HG02571 (cell line): ENCODE results near the gene ORC5.
"Not testable (repeated sequence)": the region's sequence is repeated elsewhere in the genome, so short reads cannot be mapped to it uniquely, and the experiment has no call there.

Experiments used
- ATAC-seq: cut with Tn5 transposase; IDR thresholded peaks from one replicate; pipeline ENCODE4 v1.9.1; 2021; ENCODE audit warnings: mild to moderate bottlenecking, moderate library complexity; ENCODE audit not compliant: unreplicated experiment

ORC5 gene

DNA sequence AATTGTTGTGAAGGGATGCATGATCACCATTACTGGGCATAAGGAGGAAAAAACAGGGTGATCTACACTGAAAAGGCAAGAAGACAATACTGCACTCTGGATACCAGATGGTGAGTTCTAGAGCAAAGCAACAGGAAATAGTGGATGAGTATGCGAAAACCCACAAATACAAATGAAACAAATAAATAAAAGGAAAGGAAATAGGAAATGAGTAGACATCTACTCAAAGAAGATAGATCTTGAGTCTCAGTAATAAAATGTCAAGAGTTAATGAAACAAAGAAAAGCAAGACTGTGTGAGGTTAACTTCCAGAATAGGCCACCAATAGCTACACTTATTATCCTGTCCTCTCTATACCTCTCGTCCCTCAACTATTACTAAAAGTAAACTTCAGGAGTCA lies 11.7 kb downstream of the ORC5 start:
- no peak for ATAC-seq

DNA sequence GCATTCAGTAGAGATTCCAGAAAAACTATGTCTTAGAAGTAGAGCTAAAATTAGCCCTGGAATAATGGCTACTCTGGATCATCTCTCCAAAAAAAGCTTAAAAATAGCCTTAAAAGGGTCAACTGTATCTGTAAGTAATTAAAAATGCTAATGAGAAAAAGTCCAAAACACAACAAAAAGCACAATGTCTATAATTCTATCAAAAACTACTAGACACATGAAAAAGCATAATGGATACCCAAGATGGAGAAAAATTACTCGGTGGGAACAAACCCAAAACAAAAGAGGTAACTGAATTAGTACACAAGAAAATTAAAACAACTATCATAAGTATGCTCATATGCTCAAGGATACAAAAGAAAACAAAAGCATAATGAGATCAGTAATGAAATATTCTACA lies 15.4 kb downstream of the ORC5 start:
- no peak for ATAC-seq

DNA sequence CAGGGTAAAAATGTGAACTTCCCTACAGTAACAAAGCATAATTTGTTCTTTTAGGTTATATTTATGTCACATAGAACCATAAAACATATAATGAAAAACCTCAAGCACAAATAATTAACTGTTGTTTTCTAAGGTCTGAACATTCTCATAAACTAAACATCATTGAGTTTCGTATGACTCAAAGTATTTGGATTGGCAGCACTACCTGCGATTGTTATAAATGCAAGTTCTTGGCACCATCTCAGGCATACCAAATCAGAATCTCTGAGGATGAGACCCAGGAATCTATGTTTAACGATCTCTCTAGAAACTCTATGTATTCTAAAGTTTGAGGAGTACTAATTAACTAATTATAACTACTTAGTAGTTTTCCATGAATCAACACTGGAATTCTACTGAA lies 22.5 kb downstream of the ORC5 start:
- ATAC-seq: no peak

DNA sequence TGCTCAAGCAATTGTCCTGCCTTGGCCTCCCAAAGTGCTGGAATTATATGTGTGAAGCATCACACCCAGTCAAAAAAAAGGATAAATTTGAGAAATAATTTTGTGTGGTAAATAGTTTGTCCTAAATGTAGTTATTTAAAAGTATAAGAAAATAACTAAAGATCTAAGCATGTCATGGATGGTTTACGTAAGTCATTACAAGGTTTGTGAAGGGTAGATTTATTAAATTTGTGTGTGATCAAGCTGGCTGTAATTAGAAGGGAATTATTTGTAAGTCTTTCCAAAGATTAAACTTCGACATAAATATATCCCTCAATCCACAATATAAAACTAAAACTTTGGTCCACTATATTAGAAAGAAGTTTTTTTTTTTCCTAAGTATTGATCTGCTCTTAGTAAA lies 28.6 kb downstream of the ORC5 start:
- ATAC-seq: no peak

DNA sequence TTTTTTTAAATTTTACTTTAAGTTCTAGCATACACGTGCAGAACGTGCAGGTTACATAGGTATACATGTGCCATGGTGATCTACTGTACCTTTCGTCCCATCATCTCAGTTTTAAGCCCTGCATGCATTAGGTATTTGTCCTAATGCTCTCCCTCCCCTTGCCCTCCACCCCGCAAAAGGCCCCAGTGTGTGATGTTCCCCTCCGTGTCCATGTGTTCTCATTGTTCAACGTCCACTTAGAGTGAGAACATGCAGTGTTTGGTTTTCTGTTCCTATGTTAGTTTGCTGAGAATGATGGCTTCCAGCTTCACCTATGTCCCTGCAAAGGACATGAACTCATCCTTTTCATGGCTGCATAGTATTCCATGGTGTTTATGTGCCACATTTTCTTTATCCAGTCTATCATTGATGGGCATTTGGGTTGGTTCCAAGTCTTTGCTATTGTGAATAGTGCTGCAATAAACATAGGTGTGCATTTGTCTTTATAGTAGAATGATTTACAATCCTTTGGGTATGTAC lies 30.2 kb downstream of the ORC5 start:
- not testable (repeated sequence) for ATAC-seq

DNA sequence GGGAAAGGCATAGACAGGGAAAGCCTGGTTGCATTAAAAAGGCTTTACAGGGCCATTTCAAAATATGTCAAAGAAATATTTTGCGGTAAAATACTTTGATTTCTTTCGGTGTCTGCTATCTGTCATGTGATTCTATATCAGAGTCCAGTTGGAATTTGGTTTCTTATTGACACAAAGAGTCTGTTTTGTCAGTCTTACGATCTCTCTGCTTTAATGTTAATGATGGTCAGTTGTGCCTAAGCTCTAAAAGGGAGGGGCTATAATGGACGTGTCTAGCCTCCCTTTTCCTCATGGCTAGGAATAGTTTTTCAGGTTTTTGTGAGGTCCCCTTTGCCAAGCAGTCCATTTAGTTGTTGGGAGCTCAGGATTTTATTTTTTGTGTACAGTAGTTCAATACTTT lies 31.5 kb downstream of the ORC5 start:
- ATAC-seq: no peak

DNA sequence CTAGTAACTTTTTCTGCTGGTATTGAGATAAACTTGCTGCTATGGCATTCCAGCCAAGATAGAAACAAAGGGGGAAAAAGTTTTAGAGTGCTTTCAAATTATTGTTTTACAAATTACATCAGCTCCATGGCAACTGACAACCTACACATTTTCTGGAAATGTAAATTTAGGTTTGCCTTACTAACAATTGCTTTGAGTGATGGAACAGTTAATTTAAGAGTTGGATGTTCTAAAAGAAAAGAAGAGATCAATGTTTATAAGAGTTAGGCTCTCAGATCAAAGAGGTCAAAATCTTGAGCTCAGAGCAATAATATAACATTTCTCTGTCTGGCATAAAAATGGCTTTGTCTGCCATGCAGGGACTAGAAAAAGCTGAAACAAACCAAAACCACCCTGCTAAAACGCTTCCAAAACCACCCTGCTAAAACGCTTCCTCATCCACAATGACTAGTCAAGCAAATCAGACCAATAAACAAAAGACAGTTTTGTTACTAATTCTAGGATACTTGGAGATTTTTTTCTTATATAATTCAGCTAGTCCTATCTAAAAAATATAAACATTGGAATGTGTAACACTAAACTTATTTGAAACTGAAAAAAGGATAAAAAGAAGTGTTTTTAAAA lies 32.3 kb downstream of the ORC5 start:
- ATAC-seq: no peak

DNA sequence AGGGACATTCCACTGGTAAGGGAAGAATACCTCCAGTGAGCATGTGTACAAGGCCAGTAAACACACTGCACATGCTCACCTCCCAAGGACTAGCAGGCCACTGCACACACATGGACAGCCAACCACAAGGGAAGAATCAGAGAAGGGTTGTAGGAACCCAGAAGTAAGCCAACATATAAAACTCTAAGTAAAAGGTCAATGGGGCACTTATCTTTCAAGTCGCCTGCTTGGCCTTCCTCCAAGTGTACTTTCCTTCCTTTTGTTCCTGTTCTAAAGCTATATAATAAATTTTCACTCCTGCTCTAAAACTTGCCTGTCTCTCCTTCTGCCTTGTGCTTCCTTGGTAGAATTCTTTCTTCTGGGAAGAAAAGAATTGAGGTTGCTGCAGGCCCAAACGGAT lies 33.0 kb downstream of the ORC5 start:
- ATAC-seq: no peak

DNA sequence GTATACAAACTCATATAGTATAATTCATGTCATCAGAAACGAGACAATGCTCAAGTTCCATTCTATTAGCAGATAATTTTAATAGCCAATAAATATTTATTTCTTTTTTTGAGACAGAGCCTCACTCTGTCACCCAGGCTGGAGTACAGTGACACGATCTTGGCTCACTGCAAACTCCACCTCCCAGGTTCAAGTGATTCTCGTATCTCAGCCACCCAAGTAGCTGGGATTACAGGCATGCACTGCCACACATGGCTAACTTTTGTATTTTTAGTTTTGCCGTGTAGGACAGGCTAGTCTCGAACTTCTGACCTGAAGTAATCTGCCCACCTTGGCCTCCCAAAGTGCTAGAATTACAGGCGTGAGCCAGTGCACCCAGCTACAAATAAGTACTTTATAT lies 45.7 kb downstream of the ORC5 start:
- ATAC-seq: no peak

DNA sequence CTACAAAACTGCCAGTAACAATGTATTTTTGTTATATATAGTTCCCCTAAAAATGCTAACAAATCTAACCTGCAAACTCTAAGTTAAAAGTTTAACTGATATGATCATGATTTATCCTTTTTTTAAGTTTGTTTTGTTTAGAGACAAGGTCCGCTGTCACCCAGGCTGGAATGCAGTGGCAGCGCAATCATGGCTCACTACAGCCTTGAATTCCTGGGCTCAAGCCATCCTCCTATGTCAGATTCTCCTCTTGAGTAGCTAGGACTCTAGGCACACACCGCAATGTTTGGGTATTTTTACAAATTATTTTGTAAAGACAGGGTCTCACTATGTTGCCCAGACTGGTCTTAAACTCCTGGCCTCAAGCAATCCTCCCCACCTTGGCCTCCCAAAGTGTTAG lies 46.6 kb downstream of the ORC5 start:
- no peak for ATAC-seq

DNA sequence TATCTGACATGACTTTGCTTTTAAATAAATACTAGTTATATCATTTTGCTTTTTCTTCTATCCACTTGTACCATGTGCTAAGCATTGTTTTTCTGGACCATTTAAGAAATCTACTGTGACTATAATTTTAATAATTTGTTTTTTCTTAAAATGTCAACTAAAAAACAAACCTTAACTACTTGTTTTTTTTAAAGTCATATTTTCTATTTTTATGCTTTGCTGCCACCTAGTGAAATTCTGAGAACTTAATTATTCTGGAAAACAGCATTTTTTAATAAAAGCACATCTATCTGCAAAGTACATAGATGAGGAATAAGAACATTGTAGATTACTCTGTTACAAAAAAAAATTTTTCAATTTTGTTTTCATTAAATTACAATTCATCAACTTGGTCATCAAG lies 47.4 kb downstream of the ORC5 start:
- no peak for ATAC-seq

DNA sequence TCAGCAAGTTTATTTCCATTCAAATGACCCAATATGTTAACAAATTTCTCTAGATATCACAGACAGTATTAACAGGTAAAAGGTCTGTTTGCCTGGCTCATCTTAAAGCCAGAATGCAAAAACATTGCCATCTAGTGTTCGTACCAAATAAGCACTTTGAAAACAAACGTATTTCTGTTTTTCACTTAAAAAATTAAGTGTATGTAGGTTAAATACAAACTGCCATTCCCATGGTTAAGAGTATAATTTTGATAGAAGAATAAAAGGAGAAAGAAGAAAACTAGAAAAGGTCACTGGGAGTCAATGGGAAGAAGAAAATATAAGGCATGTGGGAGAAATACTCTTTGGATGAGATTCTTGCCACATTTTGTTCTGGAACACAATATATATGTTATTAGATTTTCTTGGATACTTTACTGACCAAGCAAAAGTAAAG lies 51.0 kb downstream of the ORC5 start:
- no peak for ATAC-seq

DNA sequence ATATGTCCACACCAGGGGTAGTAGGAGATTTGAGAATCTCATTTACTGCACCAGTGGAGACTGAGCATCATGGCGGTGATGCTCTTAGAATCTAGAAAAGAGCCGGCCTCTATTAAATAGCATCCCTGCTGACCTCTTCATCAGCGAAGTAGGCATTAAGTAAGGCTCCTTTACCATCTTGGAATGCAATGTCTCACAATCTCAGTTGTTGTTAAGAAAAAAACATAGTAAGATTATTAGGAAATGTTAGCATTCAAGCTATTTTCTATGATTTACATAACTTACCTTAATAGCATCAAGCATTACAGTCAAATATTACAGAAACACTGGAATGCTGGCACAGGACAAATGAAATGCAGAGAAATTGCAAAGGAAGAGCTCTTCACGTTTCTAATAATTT lies 54.5 kb downstream of the ORC5 start:
- ATAC-seq: no peak

DNA sequence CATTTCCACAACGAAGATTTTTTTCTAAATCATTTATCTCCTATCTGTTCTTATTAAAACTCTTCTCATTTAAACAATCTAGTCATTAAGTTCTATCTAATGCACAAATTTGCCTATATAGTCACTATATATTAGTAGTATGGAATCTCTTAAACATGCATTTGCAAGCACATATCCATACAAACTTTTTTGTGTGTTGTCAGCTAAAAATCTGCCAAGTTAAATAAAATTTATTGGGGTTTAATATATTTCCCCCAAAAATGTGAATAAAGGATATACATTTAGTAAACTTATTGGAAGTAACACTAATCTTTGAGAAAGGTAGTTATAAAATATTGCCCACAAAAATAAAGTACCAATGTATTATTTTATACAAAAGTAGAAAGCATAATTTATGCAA lies 55.3 kb downstream of the ORC5 start:
- no peak for ATAC-seq

DNA sequence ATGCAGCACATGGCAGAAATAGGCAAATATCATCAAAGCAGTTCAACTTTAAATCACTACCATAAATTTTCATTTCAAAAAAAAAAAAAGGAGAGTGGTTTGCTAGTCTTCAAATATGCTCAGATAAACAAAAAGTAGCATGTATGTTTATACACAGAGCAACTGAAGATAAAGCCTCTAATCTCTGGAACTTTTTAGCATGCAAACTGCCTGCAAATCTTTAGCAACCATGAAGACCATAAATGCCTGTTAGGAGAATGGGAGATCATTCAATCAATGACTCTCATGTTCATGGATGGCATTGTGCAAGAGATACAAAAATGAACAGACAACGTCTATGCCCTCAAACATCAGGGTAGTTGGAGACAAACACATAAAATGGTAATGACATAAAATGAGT lies 57.3 kb downstream of the ORC5 start:
- ATAC-seq: no peak

DNA sequence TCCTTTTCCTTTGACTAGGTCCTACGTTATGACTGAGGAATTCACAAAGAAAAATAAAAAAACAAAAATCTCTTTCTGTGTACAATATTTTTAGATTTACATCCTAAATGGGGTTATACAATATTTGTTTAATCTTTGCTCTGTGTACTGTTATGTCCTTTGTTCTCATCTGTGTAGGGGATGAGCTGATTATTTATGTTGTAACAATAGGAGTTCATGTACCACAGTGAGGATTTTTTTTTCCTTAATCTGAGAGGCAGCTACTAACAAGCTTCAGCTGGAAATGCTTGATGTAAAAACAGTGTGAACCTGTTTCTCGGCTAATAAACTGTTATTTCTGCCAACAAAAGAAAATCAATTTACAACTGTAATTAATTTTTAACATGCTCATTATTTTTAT lies 58.0 kb downstream of the ORC5 start:
- no peak for ATAC-seq

DNA sequence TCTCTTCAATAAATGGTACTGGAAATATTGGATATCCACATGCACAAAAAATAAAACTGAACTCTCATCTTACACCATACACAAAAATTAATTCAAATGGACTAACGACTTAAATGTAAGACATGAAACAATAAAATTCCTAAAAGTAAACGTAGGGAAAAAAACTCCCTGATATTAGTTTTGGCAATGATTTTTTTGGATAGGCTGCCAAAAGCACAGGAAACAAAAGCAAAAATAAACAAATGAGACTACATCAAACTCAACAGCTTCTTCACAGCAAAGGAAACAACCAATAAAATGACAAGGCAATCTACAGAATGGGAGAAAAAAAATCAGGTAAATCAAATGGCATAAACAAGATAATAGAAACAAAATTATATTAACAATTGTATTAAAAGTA lies 65.7 kb downstream of the ORC5 start:
- ATAC-seq: no peak

DNA sequence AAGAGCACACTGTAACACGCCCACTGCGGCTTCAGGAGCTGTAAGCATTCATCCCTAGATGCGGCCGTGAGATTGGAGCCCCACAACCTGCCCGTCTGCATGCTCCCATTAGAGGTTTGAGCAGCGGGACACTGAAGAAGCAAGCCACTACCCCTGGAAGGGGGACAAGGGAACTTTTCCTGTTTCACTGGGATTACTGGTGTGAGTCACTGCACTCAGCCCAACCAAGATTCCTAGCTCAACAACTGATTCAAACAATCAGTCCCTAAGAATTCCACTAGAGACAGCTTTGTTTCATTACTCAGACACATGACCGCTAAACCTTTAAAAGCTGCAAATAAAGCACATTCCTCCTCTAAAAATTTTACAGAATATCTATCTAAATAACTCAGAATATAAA lies 69.8 kb downstream of the ORC5 start:
- ATAC-seq: no peak

DNA sequence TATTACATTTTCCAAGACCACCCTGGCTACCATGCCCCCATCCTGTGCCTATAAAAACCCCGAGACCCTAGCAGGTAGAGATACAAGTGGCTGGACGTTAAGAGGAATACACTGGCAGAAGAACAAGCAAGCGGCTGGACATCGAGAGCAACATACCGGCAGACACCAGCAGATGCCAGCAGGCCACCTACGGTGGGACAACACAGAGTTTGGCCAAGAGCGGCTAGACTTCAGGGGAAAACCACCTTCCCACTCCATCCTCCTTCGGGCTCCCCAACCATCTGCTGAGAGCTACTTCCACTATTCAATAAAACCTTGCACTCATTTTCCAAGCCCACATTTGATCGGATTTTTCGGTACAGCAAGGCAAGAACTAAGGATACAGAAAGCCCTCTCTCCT lies 70.3 kb downstream of the ORC5 start:
- ATAC-seq: no peak

DNA sequence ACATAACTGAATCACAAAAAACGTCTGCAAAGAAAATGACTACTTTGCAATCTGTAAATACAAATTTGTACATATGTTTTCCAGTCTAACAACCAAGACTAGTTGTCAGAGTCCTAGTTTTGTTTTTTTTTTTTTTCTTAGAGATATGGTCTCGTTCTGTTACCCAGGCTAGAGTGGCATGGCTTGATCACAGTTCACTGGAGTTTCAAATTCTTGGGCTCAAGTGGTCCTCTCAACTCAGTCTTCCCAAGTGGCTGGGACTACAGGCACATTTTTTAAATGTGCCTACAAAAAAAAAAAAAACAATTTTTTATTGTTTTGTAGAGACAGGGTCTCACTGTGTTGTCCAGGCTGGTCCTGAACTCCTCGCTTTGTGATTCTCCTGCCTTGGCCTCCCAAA lies 70.8 kb downstream of the ORC5 start:
- no peak for ATAC-seq

DNA sequence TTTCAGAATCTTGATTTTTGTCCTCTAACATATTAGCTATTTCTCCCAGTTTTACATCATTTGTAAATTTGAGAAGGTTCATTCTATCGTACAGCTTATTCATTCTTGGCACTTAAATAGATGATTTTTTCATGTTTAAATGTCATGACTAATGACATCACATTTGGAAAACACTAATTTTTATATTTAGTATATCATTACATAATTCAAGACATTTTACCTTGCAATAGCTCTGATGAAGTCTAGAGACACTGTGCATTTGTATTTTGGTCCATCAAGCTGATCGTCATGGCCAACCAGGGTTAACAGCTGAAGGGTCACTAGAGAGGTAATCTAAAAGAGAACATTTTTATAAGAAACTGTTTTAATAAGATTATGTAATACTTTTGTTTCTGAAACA lies 71.3 kb downstream of the ORC5 start:
- no peak for ATAC-seq

DNA sequence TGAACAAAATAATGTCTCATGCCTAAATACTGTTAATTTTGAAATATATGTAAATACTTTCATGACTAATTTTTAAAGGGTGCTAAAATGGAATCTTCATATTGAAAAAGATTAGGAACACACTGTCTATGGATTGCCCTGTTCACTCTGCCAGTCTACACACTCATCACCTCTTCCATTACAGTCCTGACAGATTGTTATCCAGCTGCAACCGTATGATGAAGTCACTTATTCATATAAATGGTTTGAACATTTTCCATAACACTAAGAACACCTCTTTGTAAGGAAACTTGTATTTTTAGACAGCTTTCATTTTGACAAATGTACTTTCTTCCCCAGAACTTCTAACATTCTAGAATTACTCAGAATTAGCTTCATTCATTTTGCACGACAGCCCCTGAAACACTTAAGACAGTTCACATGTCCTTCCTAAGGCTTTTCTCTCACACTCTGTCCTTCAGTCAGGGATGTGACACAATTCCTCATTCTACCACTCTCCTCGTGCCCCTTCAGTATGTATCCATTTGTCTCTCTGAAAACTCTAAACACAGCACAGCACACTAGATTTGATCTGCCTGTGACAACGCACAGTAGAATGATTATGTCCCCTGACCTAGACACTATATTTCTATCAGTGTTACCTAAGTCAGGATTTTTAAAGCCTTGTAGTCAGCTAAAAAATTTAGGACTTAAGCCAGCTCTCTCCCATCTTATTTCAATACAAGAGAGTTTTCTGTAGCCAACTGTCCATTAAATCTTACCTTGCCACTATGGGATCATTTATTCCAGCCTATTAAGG lies 71.9 kb downstream of the ORC5 start:
- ATAC-seq: no peak

DNA sequence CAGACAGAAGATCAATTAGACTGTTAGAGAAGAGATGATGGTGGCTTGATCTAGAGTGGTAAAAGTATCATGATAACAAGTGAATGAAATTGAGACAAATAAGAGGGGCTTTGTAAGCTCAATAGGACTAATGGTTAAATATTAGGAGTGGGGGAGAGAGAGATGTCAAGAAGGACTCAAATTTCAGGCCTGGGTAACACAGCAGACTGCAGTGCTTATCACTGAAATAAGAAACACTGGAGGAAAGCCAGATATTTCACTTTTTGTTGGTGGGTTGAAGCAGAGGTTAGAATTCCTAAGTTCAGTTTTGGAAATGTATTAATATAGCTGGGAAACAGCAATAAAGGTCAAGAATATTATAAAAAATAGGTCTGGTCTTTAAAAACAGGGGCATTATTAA lies 74.6 kb downstream of the ORC5 start:
- ATAC-seq: no peak
